Endothelial cell of hepatic sinusoid (primary cell): ENCODE data around the gene LAMA3.

Experiments
- in situ Hi-C: cut with HindIII; loops from 2 replicates; pipeline ENCODE4 v1.10.0; 2017; ENCODE audit warnings: low sequenced_read_pairs

LAMA3 gene

DNA sequence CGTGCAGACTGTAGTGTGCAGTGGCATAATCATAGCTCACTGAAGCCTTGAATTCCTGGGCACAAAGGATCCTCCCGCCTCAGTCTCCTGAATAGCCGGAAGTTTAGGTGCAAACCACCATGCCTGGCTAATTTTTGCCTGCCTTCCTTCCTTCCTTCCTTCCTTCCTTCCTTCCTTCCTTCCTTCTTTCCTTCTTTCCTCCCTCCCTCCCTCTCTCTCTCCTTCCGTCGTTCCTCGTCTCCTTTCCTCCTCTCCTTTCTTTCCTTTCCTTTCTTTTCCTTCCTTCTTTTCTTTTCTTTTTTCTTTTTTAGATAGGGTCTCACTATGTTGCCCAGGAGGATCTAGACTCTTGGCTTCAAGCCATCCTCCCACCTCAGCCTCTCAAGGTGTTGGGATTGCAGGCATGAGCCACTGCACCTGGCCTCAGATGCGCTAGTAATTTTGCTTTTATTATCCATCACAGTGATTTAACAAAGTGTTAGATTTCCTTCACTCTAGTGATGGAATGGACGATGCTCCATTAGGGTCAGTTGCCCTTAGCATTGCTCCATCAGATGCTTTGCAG, 20.0 kb upstream of the LAMA3 start:
- in situ Hi-C loops: no loop called here

DNA sequence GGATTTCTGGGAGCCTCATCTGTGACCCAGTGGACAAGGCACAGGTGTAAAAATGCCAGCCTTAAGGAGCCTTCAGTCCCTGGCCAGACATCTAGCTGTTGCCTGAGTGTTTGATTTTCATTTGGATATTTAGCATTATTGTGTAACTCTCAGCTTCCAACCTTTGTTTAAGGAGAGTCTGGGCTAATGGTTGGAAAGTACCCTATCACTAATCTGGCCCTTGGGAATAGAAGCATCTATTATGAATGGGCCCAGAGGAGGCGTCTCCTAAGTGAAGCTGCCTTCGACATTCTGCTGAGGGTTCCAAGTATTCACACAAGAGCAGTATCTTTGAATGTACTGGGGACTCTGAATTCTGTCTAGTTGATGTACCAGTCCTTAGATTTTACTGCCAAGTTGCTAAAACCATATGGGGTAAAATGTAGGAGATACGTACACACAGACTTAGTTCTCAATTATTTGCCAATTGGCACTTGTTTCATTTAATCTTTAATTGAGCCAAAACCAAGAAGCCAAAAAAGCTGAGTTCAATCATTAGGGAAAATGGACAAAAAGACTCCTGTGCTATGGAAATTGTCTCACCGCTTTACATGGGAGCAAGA, 19.3 kb upstream of the LAMA3 start:
- in situ Hi-C loops: no loop called here

DNA sequence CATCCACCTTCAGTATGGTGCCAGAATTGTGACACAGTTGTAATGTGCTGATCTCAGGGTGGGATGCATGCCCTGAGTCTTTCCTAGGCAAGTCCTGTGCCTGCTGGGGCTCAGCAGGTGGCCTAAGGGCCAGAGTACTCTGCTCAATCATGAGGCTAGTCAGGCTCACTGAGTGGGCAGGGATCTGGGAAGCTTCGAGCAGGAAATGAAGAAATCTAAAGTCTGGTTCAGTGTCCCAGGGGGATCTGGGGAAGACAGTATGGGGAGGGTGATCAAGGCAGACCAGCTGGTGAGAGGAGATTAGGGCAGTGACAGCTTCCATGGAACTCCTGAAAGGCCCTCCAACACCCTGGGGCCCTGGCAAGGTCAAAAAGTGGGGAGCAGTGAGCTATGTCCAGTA, 17.7 kb upstream of the LAMA3 start:
- in situ Hi-C loops: no loop called here

DNA sequence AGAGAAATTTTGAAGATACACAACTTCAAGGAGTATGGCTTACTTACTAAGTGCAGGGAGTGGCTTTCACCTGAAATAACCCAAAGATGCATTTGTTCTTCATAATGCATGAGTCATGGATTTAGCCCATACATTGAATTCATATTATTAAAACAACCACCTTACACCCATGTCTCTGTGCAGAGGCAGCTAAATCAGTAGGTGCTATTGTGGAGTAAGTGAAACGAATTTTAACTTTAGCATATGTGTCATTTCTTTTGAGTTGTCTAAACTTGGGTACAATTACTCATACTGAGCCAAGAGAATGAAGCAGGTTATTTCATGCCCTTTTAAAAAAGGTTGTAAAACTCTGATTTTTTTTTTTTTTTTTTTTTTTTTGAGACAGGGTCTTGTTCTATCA, 15.5 kb upstream of the LAMA3 start:
- in situ Hi-C loops: no loop called here

DNA sequence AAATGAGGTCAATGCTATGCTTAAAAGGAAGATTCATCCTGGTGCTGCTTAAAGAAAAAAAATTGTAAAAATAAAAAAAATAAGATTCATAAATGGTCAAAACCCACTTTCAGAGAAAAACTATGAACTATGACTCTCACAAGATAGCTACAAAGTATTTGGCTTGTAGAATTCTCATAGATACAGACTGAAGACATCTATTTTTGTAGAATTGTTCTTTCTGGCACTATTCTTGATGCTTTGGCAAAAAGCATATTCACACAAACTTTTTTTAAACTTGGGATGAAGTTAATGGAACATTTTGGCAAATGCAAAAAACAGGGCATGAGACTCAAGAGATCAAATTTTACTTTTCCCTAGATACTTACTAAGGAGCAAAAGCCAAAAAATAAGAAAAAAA, 14.0 kb upstream of the LAMA3 start:
- in situ Hi-C loops: no loop called here

DNA sequence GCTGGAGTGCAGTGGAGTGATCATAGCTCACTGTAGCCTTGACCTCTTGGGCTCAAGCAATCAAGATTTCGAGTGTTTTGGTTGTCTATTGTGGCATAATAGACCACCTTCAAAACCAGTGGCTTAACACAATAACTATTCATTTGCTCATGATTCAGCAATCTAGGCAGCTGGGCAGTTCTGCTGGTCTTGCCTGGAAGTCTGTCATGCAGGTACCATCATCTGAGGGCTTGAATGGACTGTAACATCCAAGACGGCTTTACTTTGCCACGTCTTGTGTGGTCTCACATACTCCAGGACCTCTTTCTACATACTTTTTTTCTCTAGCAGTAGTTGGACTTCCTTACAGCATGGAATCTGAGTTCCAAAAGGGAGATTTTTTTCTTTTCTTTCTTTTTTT, 13.4 kb upstream of the LAMA3 start:
- in situ Hi-C loops: no loop called here

DNA sequence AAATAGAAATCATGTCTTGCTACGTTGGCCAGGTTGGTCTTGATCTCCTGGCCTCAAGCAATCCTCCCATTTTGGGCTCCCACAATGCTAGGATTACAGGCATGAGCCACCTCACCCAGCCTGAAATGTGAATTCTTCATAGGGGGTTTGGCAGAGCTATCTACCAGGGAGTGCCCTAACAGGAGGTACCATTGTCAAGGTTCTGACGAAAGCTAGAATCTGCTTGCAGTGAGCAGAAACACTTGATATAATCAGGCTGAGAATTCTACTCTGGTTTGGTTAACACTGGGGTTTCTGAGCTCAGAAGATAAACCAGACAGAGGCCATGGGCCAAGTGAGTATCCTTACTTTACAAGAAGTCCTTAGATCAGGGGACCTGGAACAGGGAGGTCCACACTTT, 7.2 kb upstream of the LAMA3 start:
- in situ Hi-C loops: no loop called here

DNA sequence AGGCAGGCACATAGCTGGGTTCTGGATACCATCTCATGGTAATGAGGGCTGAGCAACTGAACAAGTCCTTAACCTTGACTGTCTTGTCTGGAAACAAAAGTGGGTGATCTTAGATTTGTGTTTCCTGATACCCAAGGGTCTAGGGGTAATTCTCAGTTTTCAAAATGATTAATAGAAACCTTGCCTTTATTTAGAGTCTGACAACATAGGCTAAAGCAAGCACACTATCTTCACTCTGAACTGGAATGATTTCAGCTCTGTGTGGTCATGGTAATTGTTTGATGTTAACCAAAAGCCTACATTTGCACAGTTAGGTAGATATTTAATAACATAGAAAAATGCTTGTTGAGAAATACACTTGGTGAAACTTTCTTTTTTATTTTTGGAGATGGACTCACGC, 6.8 kb upstream of the LAMA3 start:
- in situ Hi-C loops: no loop called here

DNA sequence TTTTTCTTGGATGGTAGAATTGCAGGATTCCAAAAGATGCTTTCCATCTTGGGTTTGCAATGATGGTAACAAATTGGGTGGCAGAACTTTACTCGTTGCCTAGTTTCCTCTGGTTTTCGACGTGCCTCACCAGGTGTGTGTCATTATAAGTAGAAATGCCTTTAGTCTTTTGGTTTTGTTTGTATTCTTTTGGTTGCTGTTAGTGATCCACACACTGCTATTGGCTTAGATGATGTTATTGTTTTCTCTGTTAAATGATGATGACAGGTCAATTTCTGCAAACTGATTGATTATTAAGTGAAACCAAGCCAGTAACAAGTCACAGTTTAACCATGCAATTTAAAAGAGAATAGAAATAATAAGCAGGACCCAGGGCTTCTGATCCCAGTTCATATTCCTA, 6.1 kb upstream of the LAMA3 start:
- in situ Hi-C loops: no loop called here

DNA sequence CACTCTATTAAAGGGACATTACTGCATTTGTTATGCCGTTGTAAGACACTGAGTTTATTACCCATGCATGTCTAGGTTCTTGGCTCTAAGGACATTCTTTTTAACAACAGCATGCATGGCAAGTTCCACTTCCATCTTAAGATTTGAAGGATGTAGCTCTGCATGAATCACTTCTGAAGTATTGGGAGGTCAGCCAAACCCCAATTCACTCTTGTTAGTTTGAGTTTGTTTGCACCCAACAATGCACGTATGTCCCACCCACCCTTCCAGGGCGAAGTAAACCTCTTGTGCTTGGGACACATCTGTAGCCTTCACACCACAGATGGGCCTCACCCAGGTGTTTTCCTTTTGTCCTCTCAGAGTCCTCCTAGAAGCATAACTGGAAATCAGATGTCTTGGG, 5.6 kb upstream of the LAMA3 start:
- in situ Hi-C loops: no loop called here

DNA sequence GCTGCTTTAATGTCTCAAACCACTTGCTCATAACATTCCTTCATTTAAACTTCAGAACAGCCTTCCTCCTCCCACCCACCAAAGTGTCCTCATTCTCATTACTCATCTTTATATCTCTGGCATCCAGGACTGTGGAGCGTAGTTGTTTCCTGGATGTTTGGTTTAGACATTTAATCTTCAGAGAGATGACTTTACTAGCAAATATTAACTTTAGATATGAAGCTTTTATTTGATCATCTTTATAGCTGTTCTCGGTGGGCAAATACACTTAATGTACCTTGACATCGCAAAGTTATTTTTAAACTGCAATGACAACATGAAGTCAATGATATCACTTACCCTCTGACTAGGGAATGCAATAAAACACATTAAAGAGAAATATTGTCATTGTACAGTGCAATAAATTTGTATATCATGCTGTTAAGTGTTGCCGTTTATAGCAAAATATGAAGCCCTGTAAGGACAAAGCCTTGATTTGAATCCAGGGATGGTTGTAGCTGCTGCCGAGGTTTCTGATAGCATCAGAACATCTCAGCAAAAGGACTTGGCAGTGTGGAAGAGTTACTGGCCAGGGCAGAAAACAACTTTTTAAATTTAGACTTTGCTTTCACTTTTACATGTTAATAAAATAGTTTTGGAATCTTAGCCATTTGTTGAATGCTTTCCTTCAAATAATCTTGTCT, 4.6 kb upstream of the LAMA3 start:
- in situ Hi-C loops: no loop called here

DNA sequence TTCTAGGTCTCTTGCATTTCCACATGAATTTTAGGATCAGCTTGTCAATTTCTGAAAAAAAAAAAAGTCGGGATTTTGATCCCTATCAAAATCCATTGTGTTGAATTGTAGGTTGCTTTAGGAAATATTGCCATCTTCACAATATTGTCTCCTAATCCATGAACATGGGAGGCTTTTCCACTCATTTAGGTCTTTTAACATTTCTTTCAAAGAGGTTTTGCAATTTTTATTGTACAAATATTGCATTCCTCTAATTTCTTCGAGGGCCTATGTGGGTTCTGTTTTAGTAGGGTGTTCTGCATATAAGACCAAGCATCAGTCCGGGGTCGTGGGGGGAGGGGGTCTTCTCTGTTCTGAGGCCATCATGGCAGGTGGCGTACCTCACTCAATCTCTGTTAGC, 725 bp upstream of the LAMA3 start:
- in situ Hi-C loops: no loop called here

DNA sequence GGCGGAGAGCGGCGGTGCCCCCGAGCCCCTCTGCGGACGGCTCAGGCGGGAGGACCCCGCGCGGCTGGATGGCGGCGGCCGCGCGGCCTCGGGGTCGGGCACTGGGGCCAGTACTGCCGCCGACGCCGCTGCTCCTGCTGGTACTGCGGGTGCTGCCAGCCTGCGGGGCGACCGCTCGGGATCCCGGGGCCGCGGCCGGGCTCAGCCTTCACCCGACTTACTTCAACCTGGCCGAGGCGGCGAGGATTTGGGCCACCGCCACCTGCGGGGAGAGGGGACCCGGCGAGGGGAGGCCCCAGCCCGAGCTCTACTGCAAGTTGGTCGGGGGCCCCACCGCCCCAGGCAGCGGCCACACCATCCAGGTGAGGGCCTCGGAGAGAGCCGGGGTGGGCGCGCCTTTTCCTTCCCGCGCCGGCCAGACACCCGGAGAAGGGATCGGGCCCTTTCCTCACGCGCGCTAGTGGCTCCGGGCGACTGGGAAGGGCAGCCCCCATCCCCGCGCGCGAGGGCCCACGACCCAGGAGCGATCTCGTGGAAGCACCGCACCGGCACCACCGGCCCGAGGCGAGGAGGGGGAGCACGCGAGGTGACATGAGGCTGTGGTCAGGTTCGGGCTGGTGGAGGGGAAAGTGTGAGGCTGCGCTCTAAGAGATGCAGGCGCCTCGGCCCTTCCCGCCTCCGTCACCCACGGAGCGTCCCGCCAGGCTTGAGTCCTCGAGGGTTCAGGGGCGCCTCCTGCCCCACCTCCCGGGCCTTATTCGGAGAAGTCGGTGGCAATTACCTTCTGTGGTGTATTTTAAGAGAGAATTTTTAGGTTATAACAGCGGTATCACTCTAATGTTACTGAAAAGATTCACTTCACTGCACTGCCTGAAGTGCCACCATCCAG, 607 bp downstream of the LAMA3 start:
- in situ Hi-C loops: no loop called here

DNA sequence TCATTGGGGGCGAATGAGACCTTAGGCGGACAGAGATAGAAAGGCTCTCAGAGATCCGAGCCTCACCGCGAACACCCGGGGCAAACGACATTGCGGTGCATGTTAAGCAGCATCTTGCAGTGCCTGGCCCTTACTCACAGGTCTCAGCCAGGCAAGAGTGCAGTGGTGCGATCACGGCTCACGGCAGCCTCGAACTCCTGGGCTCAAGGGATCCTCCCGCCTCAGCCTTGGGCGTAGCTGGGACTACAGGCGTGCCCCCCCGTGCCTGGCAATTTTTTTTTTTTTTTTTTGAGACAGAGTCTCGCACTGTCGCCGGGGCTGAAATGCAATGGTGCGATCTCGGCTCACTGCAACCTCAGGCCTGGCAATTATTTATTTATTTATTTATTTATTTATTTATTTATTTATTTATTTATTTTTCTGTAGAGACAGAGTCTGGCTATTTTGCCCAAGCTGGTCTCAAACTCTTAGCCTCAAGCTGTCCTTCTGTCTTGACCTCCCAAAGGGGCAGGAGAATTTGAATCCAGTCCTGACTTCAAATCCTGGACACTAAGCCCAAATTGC, 1.3 kb downstream of the LAMA3 start:
- in situ Hi-C loops: no loop called here

DNA sequence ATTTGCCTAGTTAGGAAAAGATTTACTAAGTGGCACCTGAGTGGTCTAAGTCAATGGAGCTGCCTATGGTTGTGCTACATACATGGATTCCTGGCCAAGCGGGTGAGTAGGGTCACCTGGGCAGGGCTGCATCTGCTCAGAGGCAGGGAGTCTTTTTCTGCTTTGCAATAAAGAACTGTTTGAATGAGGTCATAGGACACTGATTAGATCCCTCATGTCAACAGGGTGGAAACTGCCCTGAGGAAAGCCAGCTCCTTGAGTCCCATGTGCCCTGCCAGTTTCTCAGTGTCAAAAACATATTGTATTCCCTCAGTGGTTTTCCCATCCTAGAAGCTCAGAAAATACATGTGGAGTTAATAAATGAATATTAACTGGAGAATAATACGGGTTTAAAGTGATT, 4.6 kb downstream of the LAMA3 start:
- in situ Hi-C loops: no loop called here

DNA sequence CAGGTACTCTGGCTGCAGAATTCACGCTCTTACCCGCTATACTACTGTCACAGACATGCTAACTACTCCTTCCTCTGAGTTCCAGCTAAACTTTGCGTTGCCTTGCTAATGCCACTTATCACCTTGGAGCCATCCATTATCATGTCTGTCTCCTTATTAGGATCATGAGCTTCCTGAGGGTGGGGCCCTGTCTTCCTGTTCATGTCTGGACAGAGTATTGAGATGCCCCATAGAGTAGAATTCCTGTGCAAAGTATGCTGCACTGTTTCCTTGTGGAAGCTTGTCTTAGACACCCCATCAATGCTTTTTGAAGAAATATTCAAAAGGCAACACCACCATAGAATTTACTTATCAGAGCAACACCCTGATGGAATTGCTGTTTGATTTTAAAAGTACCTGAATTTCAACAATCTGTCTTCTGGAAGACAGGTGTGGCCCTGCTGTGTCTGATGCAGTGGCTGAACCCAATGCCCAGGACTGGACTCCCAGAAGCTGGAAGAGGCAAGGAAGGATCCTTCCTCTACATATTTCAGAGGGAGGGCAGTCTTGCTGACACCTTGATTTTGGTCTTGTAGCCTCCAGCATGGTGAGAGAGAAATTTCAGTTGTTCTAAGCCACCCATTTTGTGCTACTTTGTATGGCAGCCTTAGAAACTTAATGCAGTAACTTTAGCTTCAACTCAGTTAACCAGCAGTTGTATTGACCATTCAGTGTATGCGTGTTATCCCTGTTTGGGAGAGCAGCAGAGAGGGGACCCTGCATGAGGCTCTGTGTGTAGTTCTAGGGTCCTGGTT, 5.6 kb downstream of the LAMA3 start:
- in situ Hi-C loops: no loop called here

DNA sequence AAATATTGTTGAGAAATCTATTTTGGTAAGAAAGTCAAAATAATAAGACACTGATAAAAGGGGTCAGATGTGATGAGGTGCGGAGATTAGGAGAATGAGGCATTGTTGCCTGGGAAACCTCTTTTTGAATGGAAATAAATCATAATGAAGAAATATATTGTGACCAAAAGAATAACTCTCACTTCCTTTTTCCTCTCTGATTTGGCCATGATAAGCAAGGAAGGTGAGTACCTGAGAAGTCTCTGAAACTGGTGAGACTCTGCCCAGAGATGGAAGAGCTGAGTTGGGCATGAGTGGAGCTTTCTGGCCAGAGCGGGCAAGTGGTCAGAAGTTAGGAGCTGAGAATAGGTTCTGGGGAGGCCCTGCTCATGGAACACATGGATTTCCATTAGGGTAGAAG, 11.8 kb downstream of the LAMA3 start:
- in situ Hi-C loops: loop anchor here (10.0 to 25.0 kb wide), 2 partner anchors 96 to 111 kb away; no protein-coding TSS in a partner anchor

DNA sequence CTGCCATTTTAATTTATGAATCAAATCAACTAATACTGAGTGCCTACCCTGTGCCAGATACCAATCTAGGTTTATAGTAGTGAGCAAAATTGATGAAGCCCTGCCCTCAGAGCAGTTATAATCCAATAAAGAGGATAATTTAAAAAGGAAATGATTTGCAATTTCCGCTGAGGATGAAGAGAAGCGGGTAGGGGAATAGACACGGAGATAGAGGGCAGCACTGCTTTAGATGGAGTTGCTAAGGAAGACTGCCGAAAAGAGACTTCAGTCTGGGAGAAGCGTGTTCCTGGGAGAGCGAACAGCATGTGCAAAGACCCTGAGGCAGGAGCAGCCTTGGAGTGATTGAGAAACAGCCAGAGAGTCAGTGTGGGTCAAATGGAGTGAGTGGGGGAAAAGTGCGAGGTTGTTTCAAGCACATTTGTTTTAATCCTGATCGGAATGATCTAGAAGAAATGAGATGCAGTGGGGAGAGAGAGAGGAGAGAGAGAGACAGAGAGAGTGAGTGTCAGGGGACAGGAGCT, 12.4 kb downstream of the LAMA3 start:
- in situ Hi-C loops: loop anchor here (10.0 to 25.0 kb wide), 2 partner anchors 97 to 111 kb away; no protein-coding TSS in a partner anchor

DNA sequence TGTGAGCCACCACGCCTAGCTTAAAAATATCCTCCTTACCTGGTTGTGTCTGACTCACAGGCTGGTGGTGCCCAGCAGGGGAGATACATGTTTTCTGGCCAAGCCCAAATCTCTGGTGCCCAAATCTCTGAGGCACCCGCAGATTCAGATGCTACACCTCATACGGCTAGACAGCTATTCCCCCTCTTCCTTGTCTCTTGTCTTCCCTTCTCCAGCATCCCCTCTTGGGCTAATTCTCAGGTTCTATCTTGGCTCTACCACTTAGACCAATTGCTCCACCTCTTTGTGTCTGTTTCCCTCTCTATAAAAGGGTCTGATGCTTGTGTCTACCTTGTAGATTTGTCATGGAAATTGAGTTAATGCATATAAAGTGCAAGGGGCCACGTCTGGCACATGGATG, 13.4 kb downstream of the LAMA3 start:
- in situ Hi-C loops: loop anchor here (10.0 to 25.0 kb wide), 2 partner anchors 98 to 110 kb away; no protein-coding TSS in a partner anchor
